GM04504 (cell line): ENCODE measurements around the gene SH3GL2.

Source experiments
- DNase-seq: peaks from one replicate; pipeline ENCODE4 v3.0.0-alpha.2; 2012; ENCODE audit warnings: low read depth

SH3GL2 gene

GRCh38 chr9:17660158-17660557 lies 81.3 kb downstream of the SH3GL2 start:
- no peak for DNase-seq

GRCh38 chr9:17665450-17665849 lies 86.6 kb downstream of the SH3GL2 start:
- DNase-seq = no peak

- no peak for DNase-seq
These were observed 90.3 kb downstream of the SH3GL2 start for GRCh38 chr9:17669206-17669605.

GRCh38 chr9:17682684-17683083 lies 103.8 kb downstream of the SH3GL2 start:
- no peak for DNase-seq

GRCh38 chr9:17688834-17689233 lies 110.0 kb downstream of the SH3GL2 start:
- DNase-seq = no peak

- DNase-seq = no peak
These were observed 115.5 kb downstream of the SH3GL2 start for GRCh38 chr9:17694336-17694735.

GRCh38 chr9:17695482-17695881 lies 116.6 kb downstream of the SH3GL2 start:
- no peak for DNase-seq

GRCh38 chr9:17699615-17700330 lies 120.9 kb downstream of the SH3GL2 start:
- DNase-seq = no peak

GRCh38 chr9:17706347-17706746 lies 127.5 kb downstream of the SH3GL2 start:
- DNase-seq = no peak

- DNase-seq = no peak
These were observed 140.2 kb downstream of the SH3GL2 start for GRCh38 chr9:17719053-17719452.

GRCh38 chr9:17721954-17722353 lies 143.1 kb downstream of the SH3GL2 start:
- no peak for DNase-seq

GRCh38 chr9:17723656-17724055 lies 144.8 kb downstream of the SH3GL2 start:
- DNase-seq = no peak

- no peak for DNase-seq
These were observed 146.6 kb downstream of the SH3GL2 start for GRCh38 chr9:17725399-17726010.

- no peak for DNase-seq
These were observed 147.4 kb downstream of the SH3GL2 start for GRCh38 chr9:17726298-17726697.

GRCh38 chr9:17730899-17731298 lies 152.0 kb downstream of the SH3GL2 start:
- DNase-seq = no peak

GRCh38 chr9:17731308-17731707 lies 152.4 kb downstream of the SH3GL2 start:
- no peak for DNase-seq

- no peak for DNase-seq
These were observed 155.8 kb downstream of the SH3GL2 start for GRCh38 chr9:17734674-17735073.

- no peak for DNase-seq
These were observed 157.0 kb downstream of the SH3GL2 start for GRCh38 chr9:17735859-17736258.

- DNase-seq = no peak
These were observed 160.2 kb downstream of the SH3GL2 start for GRCh38 chr9:17739022-17739421.

- no peak for DNase-seq
These were observed 160.9 kb downstream of the SH3GL2 start for GRCh38 chr9:17739736-17740135.

GRCh38 chr9:17742067-17742466 lies 163.2 kb downstream of the SH3GL2 start:
- DNase-seq = no peak

- DNase-seq = no peak
These were observed 165.9 kb downstream of the SH3GL2 start for GRCh38 chr9:17744786-17745185.

GRCh38 chr9:17750269-17750668 lies 171.4 kb downstream of the SH3GL2 start:
- no peak for DNase-seq

GRCh38 chr9:17751486-17751885 lies 172.6 kb downstream of the SH3GL2 start:
- no peak for DNase-seq
